Adrenal gland (tissue), 5 donors: ENCODE data around the gene ENG.

Source experiments
- POLR2A ChIP-seq, 2 donors: fragments of 450-650 bp; IDR thresholded peaks; one replicate each; pipeline ENCODE4 v1.6.1; 2017; ENCODE audit warnings: antibody characterized with exemption in 2 of 2, mild to moderate bottlenecking in 2 of 2, moderate library complexity in 1 of 2
- TF ChIP-seq, protein P1 (sequence below), 6 experiments: fragments of 450-650 bp in 4 of 6; fragments of 200-600 bp in 2 of 6; sonication (generic) in 1 of 6; IDR thresholded peaks; 1 replicate in 5 of 6; 2 replicates in 1 of 6; pipeline versions ENCODE4 v1.5.1 to v1.8.0; 2016 to 2021; ENCODE audit warnings: antibody characterized with exemption in 6 of 6, mild to moderate bottlenecking in 2 of 6, moderate library complexity in 1 of 6
- donor health status: DM: no; HTN: no; CAD: no.

DNA sequence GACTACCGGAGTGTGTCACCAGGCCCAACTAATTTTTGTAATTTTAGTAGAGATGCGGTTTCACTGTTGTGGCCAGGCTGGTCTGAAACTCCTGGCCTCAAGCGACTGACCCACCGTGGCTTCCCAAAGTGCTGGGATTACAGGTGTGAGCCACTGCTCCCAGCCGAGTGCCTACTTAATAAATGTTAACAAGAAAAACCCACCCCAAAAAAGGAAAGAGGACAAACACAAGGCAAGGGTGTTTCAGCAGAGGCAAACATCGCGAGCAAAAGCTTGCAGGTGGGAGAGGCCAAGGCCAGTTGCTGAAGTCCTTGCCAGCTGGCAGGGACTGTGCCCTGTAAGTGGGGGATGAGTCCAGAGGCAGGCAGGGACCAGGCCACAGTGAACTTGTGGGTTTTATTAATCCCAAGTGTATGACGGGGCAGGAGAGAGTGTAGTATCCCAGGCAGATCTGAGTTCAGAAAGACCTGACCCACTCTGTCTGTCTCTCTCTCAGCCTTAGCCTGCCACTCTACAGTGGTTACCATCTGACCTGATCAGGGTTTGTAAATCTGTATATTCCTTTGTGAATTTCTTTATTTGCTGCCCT, 58.1 kb downstream of the ENG start:
- TF ChIP-seq, protein P1, sequence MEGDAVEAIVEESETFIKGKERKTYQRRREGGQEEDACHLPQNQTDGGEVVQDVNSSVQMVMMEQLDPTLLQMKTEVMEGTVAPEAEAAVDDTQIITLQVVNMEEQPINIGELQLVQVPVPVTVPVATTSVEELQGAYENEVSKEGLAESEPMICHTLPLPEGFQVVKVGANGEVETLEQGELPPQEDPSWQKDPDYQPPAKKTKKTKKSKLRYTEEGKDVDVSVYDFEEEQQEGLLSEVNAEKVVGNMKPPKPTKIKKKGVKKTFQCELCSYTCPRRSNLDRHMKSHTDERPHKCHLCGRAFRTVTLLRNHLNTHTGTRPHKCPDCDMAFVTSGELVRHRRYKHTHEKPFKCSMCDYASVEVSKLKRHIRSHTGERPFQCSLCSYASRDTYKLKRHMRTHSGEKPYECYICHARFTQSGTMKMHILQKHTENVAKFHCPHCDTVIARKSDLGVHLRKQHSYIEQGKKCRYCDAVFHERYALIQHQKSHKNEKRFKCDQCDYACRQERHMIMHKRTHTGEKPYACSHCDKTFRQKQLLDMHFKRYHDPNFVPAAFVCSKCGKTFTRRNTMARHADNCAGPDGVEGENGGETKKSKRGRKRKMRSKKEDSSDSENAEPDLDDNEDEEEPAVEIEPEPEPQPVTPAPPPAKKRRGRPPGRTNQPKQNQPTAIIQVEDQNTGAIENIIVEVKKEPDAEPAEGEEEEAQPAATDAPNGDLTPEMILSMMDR (IDR thresholded peaks at IDR 0.05): no peak
- no peak for TF ChIP-seq POLR2A (IDR thresholded peaks at IDR 0.05)
